GM12878 (cell line): ENCODE results near the gene PRKCE. TPM values are rescaled to one million over a fixed set of nuclear protein-coding genes. Genes with fewer than 3 reads are reported as not detected.
A peak's percentile ranks its signal among the peaks of the same experiment; 100 is the strongest.

ENCODE experiments used
- ATAC-seq: fragments of 200-7000 bp; cut with Tn5 transposase; 3 replicates; pipeline ENCODE4 v1.9.1; 2020; ENCODE audit warnings: mild to moderate bottlenecking, moderate library complexity
- BruUV-seq: library from RNA; stranded (reverse); fragments of 400-500 nt; replicated peaks from 2 replicates; lab custom pipeline; 2021; lab: Mats Ljungman, UMichigan
- CTCF ChIA-PET: fragments of 300-600 bp; sonication (Branson Sonifier 250); formaldehyde crosslinking; extraction: SDS; loops from one replicate; lab custom pipeline; 2021; ENCODE audit warnings: inconsistent platforms; lab: Yijun Ruan, JAX
- POLR2A ChIA-PET: fragments of 350-600 bp; formaldehyde crosslinking; extraction: SDS; loops from one replicate; lab custom pipeline; 2021; ENCODE audit warnings: inconsistent platforms; lab: Charles Lee
- RAD21 ChIA-PET: fragments of 300-600 bp; sonication (Branson Sonifier 250); formaldehyde crosslinking; loops from one replicate; lab custom pipeline; 2023; ENCODE audit warnings: antibody characterized with exemption; ENCODE audit not compliant: unreplicated experiment; lab: Charles Lee
- SMC1A ChIA-PET: fragments of 300-600 bp; sonication (Branson Sonifier 250); formaldehyde crosslinking; loops from one replicate; lab custom pipeline; 2023; ENCODE audit not compliant: unreplicated experiment, uncharacterized antibody; lab: Charles Lee
- DNase-seq: peaks from one replicate; pipeline ENCODE4 v3.0.0-alpha.2; 2011; ENCODE audit warnings: low read depth, low spot score
- FAIRE-seq: peaks from 3 replicates; lab custom pipeline; 2011; peaks lifted over from hg19 to GRCh38; lab: Jason Lieb, UNC
- H2AFZ ChIP-seq: 2 replicates; pipeline ENCODE4 v1.6.0; 2011; ENCODE audit warnings: low read depth, low read length, control low read depth; ENCODE audit not compliant: control insufficient read depth
- H3K27ac ChIP-seq: 2 replicates; pipeline ENCODE4 v1.5.1; 2011; ENCODE audit warnings: control low read depth; ENCODE audit not compliant: control insufficient read depth, insufficient read depth
- H3K27me3 ChIP-seq, 2 experiments: replicated peaks in 1 of 2; 2 replicates each; pipeline versions ENCODE4 v1.6.0 to v1.6.1; 2011; ENCODE audit warnings: low read length in 1 of 2; ENCODE audit not compliant: control insufficient read depth in 2 of 2, insufficient read depth in 2 of 2
- H3K36me3 ChIP-seq, 2 experiments: 2 replicates each; pipeline ENCODE4 v1.5.1; 2011; ENCODE audit warnings: low read length in 1 of 2; ENCODE audit not compliant: control insufficient read depth in 2 of 2, insufficient read depth in 2 of 2
- H3K4me1 ChIP-seq: 2 replicates; pipeline ENCODE4 v1.6.1; 2011; ENCODE audit warnings: mild to moderate bottlenecking, low read length, moderate library complexity, mixed read lengths; ENCODE audit not compliant: control insufficient read depth, insufficient read depth
- H3K4me2 ChIP-seq: 2 replicates; pipeline ENCODE4 v1.6.0; 2011; ENCODE audit warnings: control low read depth; ENCODE audit not compliant: control insufficient read depth, insufficient read depth
- H3K4me3 ChIP-seq: fragments of 200-600 bp; sonication (generic); 2 replicates; pipeline ENCODE4 v1.5.1; 2016
- H3K79me2 ChIP-seq: 2 replicates; pipeline ENCODE4 v1.6.0; 2011; ENCODE audit warnings: low read length; ENCODE audit not compliant: control insufficient read depth, insufficient read depth
- H3K9ac ChIP-seq: 2 replicates; pipeline ENCODE4 v1.8.0; 2011; ENCODE audit warnings: low read length, control low read depth, mixed read lengths; ENCODE audit not compliant: control insufficient read depth, insufficient read depth
- H3K9me3 ChIP-seq: replicated peaks from 3 replicates; pipeline ENCODE4 v1.5.1; 2011; ENCODE audit warnings: mild to moderate bottlenecking, low read length; ENCODE audit not compliant: control insufficient read depth, insufficient read depth
- H4K20me1 ChIP-seq: 2 replicates; pipeline ENCODE4 v1.6.0; 2011; ENCODE audit not compliant: control insufficient read depth, insufficient read depth
- CHD1 ChIP-seq: IDR thresholded peaks from 2 replicates; pipeline ENCODE4 v1.6.1; 2012; ENCODE audit warnings: low read depth, low read length, improper control_type of control experiment
- DPF2 ChIP-seq: fragments of 450-650 bp; IDR thresholded peaks from 2 replicates; pipeline ENCODE4 v1.6.1; 2017; ENCODE audit warnings: mild to moderate bottlenecking
- HCFC1 ChIP-seq: fragments of 150-350 bp; IDR thresholded peaks from 2 replicates; pipeline ENCODE4 v1.6.1; 2014; ENCODE audit warnings: low read length
- HDAC2 ChIP-seq: fragments of 200-600 bp; sonication (generic); IDR thresholded peaks from 2 replicates; pipeline ENCODE4 v1.6.1; 2017
- KAT2A ChIP-seq: conservative IDR thresholded peaks from 2 replicates; pipeline ENCODE4 v1.6.1; 2011; ENCODE audit warnings: low read depth, low read length; ENCODE audit not compliant: control insufficient read depth
- NKRF ChIP-seq: fragments of 450-650 bp; conservative IDR thresholded peaks from 2 replicates; pipeline ENCODE4 v1.6.1; 2017; ENCODE audit warnings: mild to moderate bottlenecking, moderate library complexity
- POLR2A ChIP-seq: IDR thresholded peaks from 2 replicates; pipeline ENCODE4 v1.6.1; 2011; ENCODE audit warnings: low read depth, mild to moderate bottlenecking, low read length
- RBBP5 ChIP-seq: fragments of 200-600 bp; sonication (generic); conservative IDR thresholded peaks from 2 replicates; pipeline ENCODE4 v1.6.1; 2016
- RFX5 ChIP-seq: IDR thresholded peaks from 2 replicates; pipeline ENCODE4 v1.6.1; 2011; ENCODE audit warnings: low read depth, low read length, improper control_type of control experiment
- SIX5 ChIP-seq: IDR thresholded peaks from 2 replicates; pipeline ENCODE4 v1.6.1; 2011; ENCODE audit warnings: mild to moderate bottlenecking, low read depth, low read length, moderate library complexity; ENCODE audit not compliant: severe bottlenecking
- SREBF1 ChIP-seq: IDR thresholded peaks from 2 replicates; pipeline ENCODE4 v1.6.1; 2012; ENCODE audit warnings: mild to moderate bottlenecking, low read length
- STAT1 ChIP-seq: fragments of 450-650 bp; conservative IDR thresholded peaks from 2 replicates; pipeline ENCODE4 v1.6.1; 2014; ENCODE audit warnings: antibody characterized with exemption, mild to moderate bottlenecking
- TBL1XR1 ChIP-seq: IDR thresholded peaks from 2 replicates; pipeline ENCODE4 v1.6.1; 2012; ENCODE audit warnings: low read depth, low read length, improper control_type of control experiment
- TCF12 ChIP-seq: IDR thresholded peaks from 2 replicates; pipeline ENCODE4 v1.6.1; 2011; ENCODE audit warnings: low read depth, mild to moderate bottlenecking, low read length
- TCF3 ChIP-seq: IDR thresholded peaks from 2 replicates; pipeline ENCODE4 v1.6.1; 2012; ENCODE audit warnings: low read depth, mild to moderate bottlenecking, low read length, borderline replicate concordance; ENCODE audit not compliant: insufficient read depth
- WGBS: methylation state at CpG from one replicate; pipeline ENCODE4 v1.1.6; 2016; ENCODE audit warnings: low lambda C conversion rate; ENCODE audit not compliant: insufficient replicate concordance, insufficient coverage; ENCODE audit errors: missing lambda C conversion rate; 5-methylcytosine and 5-hydroxymethylcytosine counted together
- in situ Hi-C: fragments of 300-500 bp; cut with MboI; formaldehyde crosslinking; loops from 9 replicates; pipeline ENCODE4 v1.14.3; 2018; ENCODE audit warnings: mixed read lengths
- intact Hi-C: fragments of 100-400 bp; cut with micrococcal nuclease; formaldehyde crosslinking; loops from one replicate; pipeline ENCODE4 v1.14.2; 2022; ENCODE audit not compliant: unreplicated experiment
- polyA plus RNA-seq, 11 experiments: library from polyadenylated mRNA; depleted of rRNA in 4 of 11; unstranded in 6 of 11; stranded (reverse) in 5 of 11; fragments of >200 nt; fragmentation: Nextera tagmentation in 4 of 11; fragmentation: Illumina TruSeq in 1 of 11; extraction: Ambion mirVana in 4 of 11; extraction: Trizol in 1 of 11; gene quantifications; 1 replicate in 1 of 11; 2 replicates in 10 of 11; pipeline versions ENCODE4 v1.2.1 to v1.2.3, GENCODE V29; 2011 to 2016; ENCODE audit warnings: inconsistent platforms in 2 of 11, missing spikeins in 2 of 11, low read depth in 1 of 11
- total RNA-seq, 4 experiments: library from RNA; depleted of rRNA in 3 of 4; stranded (reverse); fragments of >200 nt in 3 of 4; fragmentation: Illumina TruSeq in 1 of 4; extraction: Trizol in 1 of 4; gene quantifications; 2 replicates each; pipeline versions ENCODE4 v1.2.1 to v1.2.3, GENCODE V29; 2013 to 2021
- TF ChIP-seq, protein P1 (sequence below): IDR thresholded peaks from 2 replicates; pipeline ENCODE4 v1.6.1; 2012; ENCODE audit warnings: low read length, inconsistent platforms

PRKCE gene
- total and polyA plus RNA-seq, 10 of the 15 experiments (the other 5 are each of a cell fraction or from before 2014, with no cell fraction given), result 2.6 to 28.2 (median 11.3) TPM

DNA sequence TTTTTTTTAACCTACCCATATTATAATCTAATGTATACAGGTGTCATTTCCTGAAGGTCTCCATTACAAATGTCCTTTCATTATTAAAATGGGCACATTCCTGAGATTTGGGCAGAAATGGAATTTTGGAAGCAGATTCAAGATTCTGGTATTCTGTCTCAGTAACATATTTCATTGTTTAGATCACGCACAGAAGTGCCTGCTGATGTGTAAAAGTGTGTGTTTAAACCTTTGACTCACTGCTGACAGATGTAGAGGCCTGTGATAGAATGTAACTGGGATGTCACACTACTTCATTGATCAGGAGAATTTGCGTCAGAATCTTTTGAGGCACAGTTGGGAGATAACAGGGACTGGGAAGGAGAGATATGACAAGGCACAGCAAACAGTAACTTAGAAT is 368.9 kb downstream of the PRKCE start:
- ChIA-PET RAD21 (no interaction called here), POLR2A (no interaction called here), CTCF (interaction anchor here (1.2 to 3.0 kb wide), 5 partner anchors 8 to 442 kb away, joined by 3 to 11 read pairs (median 4); no protein-coding TSS in a partner anchor), SMC1A (no interaction called here)
- no peaks in the 10 kb centered on the region for H3K79me2 ChIP-seq
- intact Hi-C loops, result no loop called here
- H4K20me1 ChIP-seq, result no peaks in the 10 kb centered on the region
- no peak overlapping the region for H3K4me3 ChIP-seq
- H3K9ac ChIP-seq, result no peak overlapping the region
- ATAC-seq, result no peak
- no peak overlapping the region for H3K4me2 ChIP-seq
- no peaks in the 10 kb centered on the region for H3K27me3 ChIP-seq
- no peaks in the 10 kb centered on the region for H3K9me3 ChIP-seq
- H2AFZ ChIP-seq, result no peak overlapping the region
- TF ChIP-seq DPF2 (no peak), CHD1 (no peak), HCFC1 (no peak), HDAC2 (no peak), TCF12 (no peak), SREBF1 (no peak), RFX5 (no peak), POLR2A (no peak), KAT2A (no peak), STAT1 (no peak), RBBP5 (no peak), TBL1XR1 (no peak), NKRF (no peak), TCF3 (no peak), SIX5 (no peak)
- TF ChIP-seq, protein P1, sequence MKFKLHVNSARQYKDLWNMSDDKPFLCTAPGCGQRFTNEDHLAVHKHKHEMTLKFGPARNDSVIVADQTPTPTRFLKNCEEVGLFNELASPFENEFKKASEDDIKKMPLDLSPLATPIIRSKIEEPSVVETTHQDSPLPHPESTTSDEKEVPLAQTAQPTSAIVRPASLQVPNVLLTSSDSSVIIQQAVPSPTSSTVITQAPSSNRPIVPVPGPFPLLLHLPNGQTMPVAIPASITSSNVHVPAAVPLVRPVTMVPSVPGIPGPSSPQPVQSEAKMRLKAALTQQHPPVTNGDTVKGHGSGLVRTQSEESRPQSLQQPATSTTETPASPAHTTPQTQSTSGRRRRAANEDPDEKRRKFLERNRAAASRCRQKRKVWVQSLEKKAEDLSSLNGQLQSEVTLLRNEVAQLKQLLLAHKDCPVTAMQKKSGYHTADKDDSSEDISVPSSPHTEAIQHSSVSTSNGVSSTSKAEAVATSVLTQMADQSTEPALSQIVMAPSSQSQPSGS, result no peak
- WGBS, result 88% methylated on average over 2 of the region's 2 CpGs
- H3K4me1 ChIP-seq, result no peaks in the 10 kb centered on the region
- in situ Hi-C loops, result loop anchor here (25.0 kb wide), 1 partner anchor 617 kb away; no protein-coding TSS in a partner anchor
- H3K36me3 ChIP-seq, result peaks cover 0 to under 1% of the 10 kb centered on the region in 2 experiments; a peak in 2 of 4 replicates
- no peak for DNase-seq
- BruUV-seq, result TSS peak; percentile 8
- no peak overlapping the region for H3K27ac ChIP-seq
- FAIRE-seq, result no peak
